Measurements from ENCODE around the gene RALGDS. TPM values are rescaled to one million over a fixed set of nuclear protein-coding genes. Genes with fewer than 3 reads are reported as not detected.
A peak's percentile ranks its signal among the peaks of the same experiment; 100 is the strongest.

RALGDS gene
- total RNA-seq, 2 experiments from 2014 or later = 85.7 to 102 TPM

GRCh38 chr9:133124123-133124906 is 3.3 kb upstream of the RALGDS start:
- ChIA-PET CTCF (interaction anchor here (14.0 kb wide), 1 partner anchor 22 kb away, joined by 288 read pairs; no protein-coding TSS in a partner anchor), POLR2A (interaction anchor here (1.3 kb wide), 1 partner anchor 10 kb away, joined by 5 read pairs; no protein-coding TSS in a partner anchor)
- peaks cover 84% of the 10 kb centered on the region for H3K4me1 Mint-ChIP-seq (ENCODE audit: low read depth)
- no peak for DNase-seq
- no peaks in the 10 kb centered on the region for H3K9me3 Mint-ChIP-seq (ENCODE audit: insufficient read depth)
- no peaks in the 10 kb centered on the region for H3K27me3 Mint-ChIP-seq (ENCODE audit: low read depth)
- peaks cover 16% of the 10 kb centered on the region for H3K36me3 Mint-ChIP-seq (ENCODE audit: low read depth)
- H3K4me3 Mint-ChIP-seq = no peak overlapping the region
- peak overlapping the region; percentile 49 for H3K27ac Mint-ChIP-seq
- no peak for ATAC-seq

- CTCF ChIA-PET = interaction anchor here (1.0 to 2.2 kb wide), 3 partner anchors 8 to 24 kb away, joined by 3 to 24 read pairs (median 15); no protein-coding TSS in a partner anchor
- no peak for ATAC-seq
- Mint-ChIP-seq H3K4me3 (no peak overlapping the region), H3K27ac (peak overlapping the region; percentile 62), H3K36me3 (ENCODE audit: low read depth) (peaks cover 19% of the 10 kb centered on the region), H3K27me3 (ENCODE audit: low read depth) (no peaks in the 10 kb centered on the region), H3K4me1 (ENCODE audit: low read depth) (peaks cover 79% of the 10 kb centered on the region), H3K9me3 (ENCODE audit: insufficient read depth) (no peaks in the 10 kb centered on the region)
- DNase-seq = no peak
- POLR2A ChIA-PET = interaction anchor here (4.1 kb wide), 1 partner anchor 21 kb away, joined by 14 read pairs; no protein-coding TSS in a partner anchor
Observed at GRCh38 chr9:133122935-133123611, 2.0 kb upstream of the RALGDS start.

GRCh38 chr9:133122605-133122934 is 1.5 kb upstream of the RALGDS start:
- ChIA-PET CTCF (interaction anchor here (1.0 to 2.2 kb wide), 3 partner anchors 9 to 24 kb away, joined by 3 to 24 read pairs (median 15); no protein-coding TSS in a partner anchor), POLR2A (interaction anchor here (4.1 kb wide), 1 partner anchor 21 kb away, joined by 14 read pairs; no protein-coding TSS in a partner anchor)
- H3K4me3 Mint-ChIP-seq = no peak overlapping the region
- H3K36me3 Mint-ChIP-seq (ENCODE audit: low read depth) = peaks cover 20% of the 10 kb centered on the region
- peak overlapping the region; percentile 62 for H3K27ac Mint-ChIP-seq
- peaks cover 79% of the 10 kb centered on the region for H3K4me1 Mint-ChIP-seq (ENCODE audit: low read depth)
- DNase-seq = no peak
- ATAC-seq = no peak
- no peaks in the 10 kb centered on the region for H3K27me3 Mint-ChIP-seq (ENCODE audit: low read depth)
- no peaks in the 10 kb centered on the region for H3K9me3 Mint-ChIP-seq (ENCODE audit: insufficient read depth)

GRCh38 chr9:133121915-133122550 is 993 bp upstream of the RALGDS start:
- CTCF ChIA-PET = interaction anchor here (1.0 to 2.2 kb wide), 6 partner anchors 9 to 25 kb away, joined by 3 to 24 read pairs (median 10); no protein-coding TSS in a partner anchor
- Mint-ChIP-seq H3K4me3 (peak overlapping the region; percentile 53), H3K27me3 (ENCODE audit: low read depth) (no peaks in the 10 kb centered on the region), H3K4me1 (ENCODE audit: low read depth) (peaks cover 79% of the 10 kb centered on the region), H3K9me3 (ENCODE audit: insufficient read depth) (no peaks in the 10 kb centered on the region), H3K36me3 (ENCODE audit: low read depth) (peaks cover 20% of the 10 kb centered on the region), H3K27ac (peak overlapping the region; percentile 90)
- peak; percentile 21 for ATAC-seq
- no peak for DNase-seq
- POLR2A ChIA-PET = interaction anchor here (4.1 kb wide), 1 partner anchor 22 kb away, joined by 14 read pairs; no protein-coding TSS in a partner anchor

GRCh38 chr9:133120501-133121197 is 391 bp downstream of the RALGDS start:
- peaks cover 14% of the 10 kb centered on the region for H3K36me3 Mint-ChIP-seq (ENCODE audit: low read depth)
- DNase-seq (no peak), ATAC-seq (no peak)
- ChIA-PET CTCF (interaction anchor here (0.7 to 1.8 kb wide), 4 partner anchors 13 to 28 kb away, joined by 3 to 14 read pairs (median 4); no protein-coding TSS in a partner anchor), POLR2A (interaction anchor here (0.5 to 4.1 kb wide), 5 partner anchors 11 to 945 kb away, joined by 3 to 14 read pairs (median 4); partner anchors contain the start of gene GTF3C5)
- H3K27ac Mint-ChIP-seq = peak overlapping the region; percentile 79
- peaks cover 80% of the 10 kb centered on the region for H3K4me1 Mint-ChIP-seq (ENCODE audit: low read depth)
- H3K27me3 Mint-ChIP-seq (ENCODE audit: low read depth) = no peaks in the 10 kb centered on the region
- H3K4me3 Mint-ChIP-seq = peak overlapping the region; percentile 76
- H3K9me3 Mint-ChIP-seq (ENCODE audit: insufficient read depth) = no peaks in the 10 kb centered on the region

GRCh38 chr9:133119846-133120500 is 1.1 kb downstream of the RALGDS start:
- no peak overlapping the region for H3K27ac Mint-ChIP-seq

GRCh38 chr9:133119103-133119845 is 1.8 kb downstream of the RALGDS start:
- ATAC-seq = no peak
- peaks cover 8% of the 10 kb centered on the region for H3K36me3 Mint-ChIP-seq (ENCODE audit: low read depth)
- no peaks in the 10 kb centered on the region for H3K9me3 Mint-ChIP-seq (ENCODE audit: insufficient read depth)
- H3K4me3 Mint-ChIP-seq = no peak overlapping the region
- ChIA-PET POLR2A (interaction anchor here (0.8 to 4.1 kb wide), 5 partner anchors 11 to 88 kb away, joined by 3 to 14 read pairs (median 5); partner anchors contain the start of gene GTF3C5), CTCF (interaction anchor here (0.9 to 22.3 kb wide), 4 partner anchors 12 to 97 kb away, joined by 3 to 421 read pairs (median 4); no protein-coding TSS in a partner anchor)
- H3K27me3 Mint-ChIP-seq (ENCODE audit: low read depth) = no peaks in the 10 kb centered on the region
- H3K27ac Mint-ChIP-seq = no peak overlapping the region
- peaks cover 82% of the 10 kb centered on the region for H3K4me1 Mint-ChIP-seq (ENCODE audit: low read depth)
- DNase-seq = no peak

More at GRCh38 chr9:133119846-133120500, 1.1 kb downstream of the RALGDS start:
- H3K4me1 Mint-ChIP-seq (ENCODE audit: low read depth) = peaks cover 82% of the 10 kb centered on the region
- DNase-seq (no peak), ATAC-seq (no peak)
- ChIA-PET POLR2A (interaction anchor here (0.7 to 4.1 kb wide), 4 partner anchors 12 to 89 kb away, joined by 3 to 14 read pairs (median 4); partner anchors contain the start of gene GTF3C5), CTCF (interaction anchor here (1.1 to 22.3 kb wide), 4 partner anchors 13 to 26 kb away, joined by 4 to 421 read pairs (median 10); no protein-coding TSS in a partner anchor)
- H3K27me3 Mint-ChIP-seq (ENCODE audit: low read depth) = no peaks in the 10 kb centered on the region
- peak overlapping the region; percentile 76 for H3K4me3 Mint-ChIP-seq
- H3K36me3 Mint-ChIP-seq (ENCODE audit: low read depth) = peaks cover 12% of the 10 kb centered on the region
- H3K9me3 Mint-ChIP-seq (ENCODE audit: insufficient read depth) = no peaks in the 10 kb centered on the region

GRCh38 chr9:133118568-133118967 is 2.5 kb downstream of the RALGDS start:
- H3K4me3 Mint-ChIP-seq = no peak overlapping the region
- POLR2A ChIA-PET = interaction anchor here (0.8 to 1.7 kb wide), 4 partner anchors 12 to 30 kb away, joined by 3 to 8 read pairs (median 4); no protein-coding TSS in a partner anchor
- H3K9me3 Mint-ChIP-seq (ENCODE audit: insufficient read depth) = no peaks in the 10 kb centered on the region
- H3K27ac Mint-ChIP-seq = no peak overlapping the region
- peaks cover 8% of the 10 kb centered on the region for H3K36me3 Mint-ChIP-seq (ENCODE audit: low read depth)
- no peaks in the 10 kb centered on the region for H3K27me3 Mint-ChIP-seq (ENCODE audit: low read depth)
- DNase-seq = no peak
- peaks cover 82% of the 10 kb centered on the region for H3K4me1 Mint-ChIP-seq (ENCODE audit: low read depth)
- CTCF ChIA-PET = interaction anchor here (0.9 to 22.3 kb wide), 4 partner anchors 15 to 96 kb away, joined by 3 to 421 read pairs (median 4); no protein-coding TSS in a partner anchor
- ATAC-seq = no peak

GRCh38 chr9:133118179-133118520 is 2.9 kb downstream of the RALGDS start:
- ChIA-PET CTCF (interaction anchor here (0.9 to 22.3 kb wide), 4 partner anchors 15 to 96 kb away, joined by 3 to 421 read pairs (median 4); no protein-coding TSS in a partner anchor), POLR2A (interaction anchor here (0.8 to 1.7 kb wide), 5 partner anchors 13 to 30 kb away, joined by 3 to 8 read pairs (median 4); no protein-coding TSS in a partner anchor)
- no peak overlapping the region for H3K27ac Mint-ChIP-seq
- no peaks in the 10 kb centered on the region for H3K27me3 Mint-ChIP-seq (ENCODE audit: low read depth)
- DNase-seq (no peak), ATAC-seq (no peak)
- peaks cover 8% of the 10 kb centered on the region for H3K36me3 Mint-ChIP-seq (ENCODE audit: low read depth)
- H3K4me3 Mint-ChIP-seq = no peak overlapping the region
- no peaks in the 10 kb centered on the region for H3K9me3 Mint-ChIP-seq (ENCODE audit: insufficient read depth)
- H3K4me1 Mint-ChIP-seq (ENCODE audit: low read depth) = peaks cover 83% of the 10 kb centered on the region
